22Rv1 (cell line): ENCODE measurements around the gene ROR1.

Source experiments
- ZFX ChIP-seq: fragments of 450-650 bp; IDR thresholded peaks from 2 replicates; pipeline ENCODE4 v1.6.1; 2017; ENCODE audit warnings: antibody characterized with exemption, borderline replicate concordance
- TF ChIP-seq, protein P1 (sequence below): fragments of 450-650 bp; IDR thresholded peaks from 2 replicates; pipeline ENCODE4 v1.5.1; 2017; ENCODE audit warnings: mild to moderate bottlenecking

- TF ChIP-seq, protein P1, sequence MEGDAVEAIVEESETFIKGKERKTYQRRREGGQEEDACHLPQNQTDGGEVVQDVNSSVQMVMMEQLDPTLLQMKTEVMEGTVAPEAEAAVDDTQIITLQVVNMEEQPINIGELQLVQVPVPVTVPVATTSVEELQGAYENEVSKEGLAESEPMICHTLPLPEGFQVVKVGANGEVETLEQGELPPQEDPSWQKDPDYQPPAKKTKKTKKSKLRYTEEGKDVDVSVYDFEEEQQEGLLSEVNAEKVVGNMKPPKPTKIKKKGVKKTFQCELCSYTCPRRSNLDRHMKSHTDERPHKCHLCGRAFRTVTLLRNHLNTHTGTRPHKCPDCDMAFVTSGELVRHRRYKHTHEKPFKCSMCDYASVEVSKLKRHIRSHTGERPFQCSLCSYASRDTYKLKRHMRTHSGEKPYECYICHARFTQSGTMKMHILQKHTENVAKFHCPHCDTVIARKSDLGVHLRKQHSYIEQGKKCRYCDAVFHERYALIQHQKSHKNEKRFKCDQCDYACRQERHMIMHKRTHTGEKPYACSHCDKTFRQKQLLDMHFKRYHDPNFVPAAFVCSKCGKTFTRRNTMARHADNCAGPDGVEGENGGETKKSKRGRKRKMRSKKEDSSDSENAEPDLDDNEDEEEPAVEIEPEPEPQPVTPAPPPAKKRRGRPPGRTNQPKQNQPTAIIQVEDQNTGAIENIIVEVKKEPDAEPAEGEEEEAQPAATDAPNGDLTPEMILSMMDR = no peak
- no peak for TF ChIP-seq ZFX
These were observed 211.1 kb downstream of the ROR1 start for GRCh38 chr1:63984930-63985290.
